Mesenchymal stem cell (in vitro differentiated cells and primary cell): Measurements from ENCODE around the gene CCDC6.

ENCODE experiments used
- DNase-seq: peaks from one replicate; pipeline ENCODE4 v3.0.0-alpha.2; 2013
- H2AFZ ChIP-seq: one replicate; pipeline ENCODE4 v1.6.1; 2013; ENCODE audit warnings: low read depth, mild to moderate bottlenecking, control low read depth, inconsistent platforms, low read length, moderate library complexity
- H2AK5ac ChIP-seq: 2 replicates; pipeline ENCODE4 v1.6.1; 2013; ENCODE audit warnings: low read length, moderate library complexity, mild to moderate bottlenecking, inconsistent platforms; ENCODE audit not compliant: severe bottlenecking
- H2BK120ac ChIP-seq: one replicate; pipeline ENCODE4 v1.6.1; 2013; ENCODE audit warnings: low read depth, mild to moderate bottlenecking, inconsistent platforms, low read length, moderate library complexity
- H2BK12ac ChIP-seq, 2 experiments: one replicate each; pipeline ENCODE4 v1.6.1; 2013; ENCODE audit warnings: inconsistent platforms in 2 of 2, low read length in 2 of 2, mild to moderate bottlenecking in 2 of 2, moderate library complexity in 2 of 2, control low read depth in 1 of 2
- H2BK15ac ChIP-seq: one replicate; pipeline ENCODE4 v1.6.1; 2013; ENCODE audit warnings: mild to moderate bottlenecking, low read depth, inconsistent platforms; ENCODE audit not compliant: poor library complexity, severe bottlenecking
- H2BK5ac ChIP-seq: 2 replicates; pipeline ENCODE4 v1.6.1; 2013; ENCODE audit warnings: low read depth, mild to moderate bottlenecking, low read length, control low read depth, inconsistent platforms; ENCODE audit not compliant: poor library complexity, severe bottlenecking
- H3K14ac ChIP-seq, 2 experiments: one replicate each; pipeline ENCODE4 v1.6.1; 2013; ENCODE audit warnings: inconsistent platforms in 2 of 2, low read length in 2 of 2, control low read depth in 1 of 2, mild to moderate bottlenecking in 1 of 2, moderate library complexity in 1 of 2
- H3K18ac ChIP-seq, 2 experiments: one replicate each; pipeline ENCODE4 v1.6.1; 2013; ENCODE audit warnings: inconsistent platforms in 2 of 2, low read length in 2 of 2, control low read depth in 1 of 2, low read depth in 1 of 2, mild to moderate bottlenecking in 1 of 2
- H3K23ac ChIP-seq, 2 experiments: one replicate each; pipeline ENCODE4 v1.6.1; 2013; ENCODE audit warnings: inconsistent platforms in 2 of 2, low read length in 2 of 2, mild to moderate bottlenecking in 2 of 2, moderate library complexity in 2 of 2, control low read depth in 1 of 2
- H3K27ac ChIP-seq: 2 replicates; pipeline ENCODE4 v1.5.1; 2013; ENCODE audit warnings: mild to moderate bottlenecking, moderate library complexity, low read length, control low read depth, inconsistent platforms; ENCODE audit not compliant: poor library complexity, severe bottlenecking
- H3K27me3 ChIP-seq, 2 experiments: 2 replicates each; pipeline versions ENCODE4 v1.6.1 to v1.7.0; 2013; ENCODE audit warnings: low read length in 2 of 2, mild to moderate bottlenecking in 2 of 2, moderate library complexity in 2 of 2, control low read depth in 1 of 2, inconsistent platforms in 1 of 2; ENCODE audit not compliant: control insufficient read depth in 1 of 2, insufficient read depth in 1 of 2
- H3K36me3 ChIP-seq, 2 experiments: 2 replicates each; pipeline versions ENCODE4 v1.6.1 to v1.7.0; 2013; ENCODE audit warnings: low read length in 2 of 2, control low read depth in 1 of 2, inconsistent platforms in 1 of 2, low read depth in 1 of 2, mild to moderate bottlenecking in 1 of 2; ENCODE audit not compliant: insufficient read depth in 2 of 2, control insufficient read depth in 1 of 2
- H3K4ac ChIP-seq, 2 experiments: one replicate each; pipeline ENCODE4 v1.6.1; 2013; ENCODE audit warnings: inconsistent platforms in 2 of 2, low read length in 2 of 2, mild to moderate bottlenecking in 2 of 2, moderate library complexity in 2 of 2, control low read depth in 1 of 2, low read depth in 1 of 2
- H3K4me1 ChIP-seq: 2 replicates; pipeline ENCODE4 v1.6.1; 2013; ENCODE audit warnings: low read depth, low read length, control low read depth; ENCODE audit not compliant: control insufficient read depth, insufficient read depth
- H3K4me2 ChIP-seq: 2 replicates; pipeline ENCODE4 v1.6.1; 2013; ENCODE audit warnings: low read length, mild to moderate bottlenecking, inconsistent platforms; ENCODE audit not compliant: poor library complexity, severe bottlenecking
- H3K4me3 ChIP-seq, 2 experiments: 2 replicates each; pipeline versions ENCODE4 v1.5.1 to v1.7.0; 2013; ENCODE audit warnings: low read length in 2 of 2, mild to moderate bottlenecking in 2 of 2, control low read depth in 1 of 2, low read depth in 1 of 2; ENCODE audit not compliant: insufficient read depth in 1 of 2
- H3K79me1 ChIP-seq: replicated peaks from 2 replicates; pipeline ENCODE4 v1.6.1; 2013; ENCODE audit warnings: mild to moderate bottlenecking, control low read depth, low read length, inconsistent platforms; ENCODE audit not compliant: poor library complexity, severe bottlenecking
- H3K9ac ChIP-seq: 2 replicates; pipeline ENCODE4 v1.7.0; 2013; ENCODE audit warnings: mild to moderate bottlenecking, low read length, moderate library complexity
- H3K9me3 ChIP-seq: 2 replicates; pipeline ENCODE4 v1.7.0; 2013; ENCODE audit warnings: mild to moderate bottlenecking, low read length; ENCODE audit not compliant: control insufficient read depth
- H4K8ac ChIP-seq: one replicate; pipeline ENCODE4 v1.6.1; 2013; ENCODE audit warnings: inconsistent platforms, mild to moderate bottlenecking, low read length, moderate library complexity
- H4K91ac ChIP-seq: one replicate; pipeline ENCODE4 v1.6.1; 2013; ENCODE audit warnings: mild to moderate bottlenecking, low read length, inconsistent platforms
- WGBS: methylation state at CpG from one replicate; pipeline ENCODE4 v1.1.7; 2013; ENCODE audit warnings: mixed read lengths; 5-methylcytosine and 5-hydroxymethylcytosine counted together

The CCDC6 gene

DNA sequence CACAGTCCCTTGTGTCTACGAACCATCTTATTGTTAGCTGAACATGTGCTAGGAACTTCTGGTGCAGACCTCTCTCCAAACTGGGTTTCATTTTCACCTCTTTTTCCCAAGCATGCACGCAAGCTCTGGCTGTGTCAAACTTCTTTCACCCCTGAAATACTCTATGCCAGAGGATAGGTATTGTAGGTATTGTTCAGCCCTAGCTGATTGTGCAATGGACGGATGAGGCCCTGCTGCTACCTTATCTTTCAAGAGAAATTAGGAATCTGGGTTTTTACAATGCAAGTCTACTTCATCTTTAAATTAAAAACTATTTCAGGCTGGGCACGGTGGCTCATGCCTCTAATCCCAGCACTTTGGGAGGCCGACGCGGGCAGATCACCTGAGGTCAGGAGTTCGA lies 124.8 kb downstream of the CCDC6 start:
- H4K8ac ChIP-seq = no peak overlapping the region
- H3K36me3 ChIP-seq = no peaks in the 10 kb centered on the region
- no peak overlapping the region for H3K4me2 ChIP-seq
- DNase-seq = no peak
- no peak overlapping the region for H3K4me3 ChIP-seq
- H3K9ac ChIP-seq = no peak overlapping the region
- WGBS = 82% methylated on average over 5 of the region's 8 CpGs
- H3K14ac ChIP-seq = no peak overlapping the region
- no peaks in the 10 kb centered on the region for H3K4me1 ChIP-seq
- no peak overlapping the region for H3K23ac ChIP-seq
- no peak overlapping the region for H2AFZ ChIP-seq
- H2AK5ac ChIP-seq = no peak overlapping the region
- H3K27ac ChIP-seq = no peak overlapping the region
- no peak overlapping the region for H2BK5ac ChIP-seq
- no peak overlapping the region for H3K4ac ChIP-seq
- no peak overlapping the region for H2BK120ac ChIP-seq
- no peaks in the 10 kb centered on the region for H3K79me1 ChIP-seq
- H3K18ac ChIP-seq = no peak overlapping the region
- H2BK12ac ChIP-seq = no peak overlapping the region
- H3K9me3 ChIP-seq = no peaks in the 10 kb centered on the region
- H2BK15ac ChIP-seq = no peak overlapping the region
- H4K91ac ChIP-seq = no peak overlapping the region
- H3K27me3 ChIP-seq = no peaks in the 10 kb centered on the region

DNA sequence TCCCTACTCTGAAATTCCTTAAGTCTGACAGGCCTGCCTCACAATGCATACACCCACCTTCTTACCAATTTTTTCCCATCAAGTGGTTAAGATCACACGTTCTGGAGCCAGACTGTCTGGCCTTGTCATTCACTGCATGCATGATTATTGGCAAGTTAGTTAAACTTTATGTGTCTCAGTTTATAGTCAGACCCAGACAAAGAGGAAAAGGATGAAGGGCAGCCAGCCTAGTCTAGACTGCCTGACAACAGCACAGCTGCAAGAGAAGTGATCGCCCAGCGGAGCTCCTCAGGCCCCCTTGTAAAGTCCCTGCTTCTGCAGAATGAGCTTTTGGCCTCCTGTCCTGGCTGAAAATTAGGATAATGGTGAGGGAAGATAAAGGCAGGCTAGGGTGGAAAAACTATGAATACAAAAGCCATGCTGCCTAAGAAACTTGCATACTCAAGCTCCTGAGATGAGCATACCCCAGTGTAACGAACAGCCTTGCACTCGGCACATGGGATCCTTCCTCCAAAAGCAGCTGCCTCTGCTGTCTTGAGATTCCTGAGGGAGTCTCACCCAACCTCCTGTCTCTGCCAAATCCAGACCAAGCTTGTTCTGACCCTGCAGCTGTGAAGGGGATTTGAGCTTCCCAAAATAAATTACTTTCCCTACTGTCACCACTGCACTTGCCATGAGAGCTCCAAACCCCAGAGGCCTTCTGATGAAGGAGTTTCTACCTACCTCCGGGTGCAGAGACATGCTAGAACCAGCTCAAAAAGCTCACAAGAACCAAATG lies 126.4 kb downstream of the CCDC6 start:
- Histone ChIP-seq H3K14ac (no peak overlapping the region), H2AK5ac (no peak overlapping the region), H3K9ac (no peak overlapping the region), H2BK12ac (no peak overlapping the region), H3K27ac (no peak overlapping the region), H4K91ac (no peak overlapping the region), H3K4ac (no peak overlapping the region), H2BK5ac (no peak overlapping the region), H3K4me3 (no peak overlapping the region), H2BK15ac (no peak overlapping the region), H3K4me1 (no peaks in the 10 kb centered on the region), H3K79me1 (no peaks in the 10 kb centered on the region), H2AFZ (no peak overlapping the region), H3K18ac (no peak overlapping the region), H3K9me3 (no peaks in the 10 kb centered on the region), H3K23ac (no peak overlapping the region), H3K36me3 (no peaks in the 10 kb centered on the region), H2BK120ac (no peak overlapping the region), H4K8ac (no peak overlapping the region), H3K27me3 (no peaks in the 10 kb centered on the region), H3K4me2 (no peak overlapping the region)
- DNase-seq = no peak
- WGBS = 92% methylated on average over 6 of the region's 6 CpGs

GRCh38 chr10:59774451-59774850 lies 131.9 kb downstream of the CCDC6 start:
- H3K4me1 ChIP-seq = no peaks in the 10 kb centered on the region
- H2BK120ac ChIP-seq = no peak overlapping the region
- H3K27me3 ChIP-seq = no peaks in the 10 kb centered on the region
- no peak overlapping the region for H2BK5ac ChIP-seq
- no peak overlapping the region for H3K27ac ChIP-seq
- no peak overlapping the region for H4K8ac ChIP-seq
- H4K91ac ChIP-seq = no peak overlapping the region
- H3K79me1 ChIP-seq = no peaks in the 10 kb centered on the region
- no peak overlapping the region for H3K4ac ChIP-seq
- H3K36me3 ChIP-seq = no peaks in the 10 kb centered on the region
- H3K4me3 ChIP-seq = no peak overlapping the region
- no peak for DNase-seq
- 86% methylated on average over 6 of the region's 6 CpGs for WGBS
- no peak overlapping the region for H3K4me2 ChIP-seq
- H3K18ac ChIP-seq = no peak overlapping the region
- no peak overlapping the region for H2AFZ ChIP-seq
- no peak overlapping the region for H3K23ac ChIP-seq
- H2AK5ac ChIP-seq = no peak overlapping the region
- no peak overlapping the region for H2BK15ac ChIP-seq
- no peak overlapping the region for H3K9ac ChIP-seq
- H3K9me3 ChIP-seq = no peaks in the 10 kb centered on the region
- no peak overlapping the region for H2BK12ac ChIP-seq
- no peak overlapping the region for H3K14ac ChIP-seq

DNA sequence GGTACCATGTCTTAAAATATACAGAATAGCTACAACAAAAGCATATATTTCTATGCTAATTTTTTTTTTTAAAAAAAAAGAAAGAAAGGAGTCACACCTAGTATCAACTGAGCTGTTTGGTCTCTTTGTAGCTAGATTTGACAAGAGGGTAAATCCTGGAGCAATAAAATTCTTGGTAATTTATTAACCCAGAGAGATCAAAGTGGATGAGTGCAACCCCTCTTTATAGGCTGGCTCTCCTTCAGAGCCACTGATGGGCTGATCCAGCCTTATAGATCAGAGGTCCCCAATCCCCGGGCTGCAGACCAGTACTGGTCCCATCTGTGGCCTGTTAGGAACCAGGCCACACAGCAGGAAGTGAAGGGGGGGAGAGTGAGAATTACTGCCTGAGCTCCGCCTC lies 133.3 kb downstream of the CCDC6 start:
- no peaks in the 10 kb centered on the region for H3K36me3 ChIP-seq
- H3K14ac ChIP-seq = no peak overlapping the region
- no peak overlapping the region for H2BK12ac ChIP-seq
- no peak overlapping the region for H3K4me2 ChIP-seq
- no peak overlapping the region for H4K91ac ChIP-seq
- no peak overlapping the region for H2AFZ ChIP-seq
- no peaks in the 10 kb centered on the region for H3K9me3 ChIP-seq
- no peak overlapping the region for H3K4me3 ChIP-seq
- no peaks in the 10 kb centered on the region for H3K4me1 ChIP-seq
- no peak for DNase-seq
- H2BK120ac ChIP-seq = no peak overlapping the region
- H3K4ac ChIP-seq = no peak overlapping the region
- no peak overlapping the region for H2AK5ac ChIP-seq
- H2BK5ac ChIP-seq = no peak overlapping the region
- no peak overlapping the region for H3K27ac ChIP-seq
- H2BK15ac ChIP-seq = no peak overlapping the region
- H4K8ac ChIP-seq = no peak overlapping the region
- no peak overlapping the region for H3K9ac ChIP-seq
- no peak overlapping the region for H3K18ac ChIP-seq
- no peak overlapping the region for H3K23ac ChIP-seq
- no peaks in the 10 kb centered on the region for H3K27me3 ChIP-seq
- H3K79me1 ChIP-seq = no peaks in the 10 kb centered on the region
- 91% methylated on average over 2 of the region's 2 CpGs for whole genome bisulfite sequencing
